Measurements from ENCODE around the gene PARG.

Gene PARG

GRCh38 chr10:49817845-49818244, 124.0 kb downstream of the PARG start:
- DNase-seq (ENCODE audit: low read depth): no peak
- no peak for TF ChIP-seq CTCF (IDR thresholded peaks at IDR 0.05; ENCODE audit: insufficient read depth, low read depth, low read length, missing control alignments)
- H3K4me3 ChIP-seq (ENCODE audit: low read depth, low read length): no peak overlapping the region

GRCh38 chr10:49803988-49804387, 137.8 kb downstream of the PARG start:
- no peak for TF ChIP-seq CTCF (IDR thresholded peaks at IDR 0.05; ENCODE audit: insufficient read depth, low read depth, low read length, missing control alignments)
- DNase-seq (ENCODE audit: low read depth): no peak
- H3K4me3 ChIP-seq (ENCODE audit: low read depth, low read length): no peak overlapping the region

- H3K4me3 ChIP-seq (ENCODE audit: low read depth, low read length): no peak overlapping the region
- DNase-seq (ENCODE audit: low read depth): no peak
- TF ChIP-seq CTCF (IDR thresholded peaks at IDR 0.05; ENCODE audit: insufficient read depth, low read depth, low read length, missing control alignments): no peak
Measured at GRCh38 chr10:49798275-49798674, 143.6 kb downstream of the PARG start.

GRCh38 chr10:49791100-49791499, 150.7 kb downstream of the PARG start:
- DNase-seq (ENCODE audit: low read depth): no peak
- H3K4me3 ChIP-seq (ENCODE audit: low read depth, low read length): no peak overlapping the region

GRCh38 chr10:49784681-49785080, 157.1 kb downstream of the PARG start:
- no peak for DNase-seq (ENCODE audit: low read depth)
- no peak for TF ChIP-seq CTCF (IDR thresholded peaks at IDR 0.05; ENCODE audit: insufficient read depth, low read depth, low read length, missing control alignments)
- H3K4me3 ChIP-seq (ENCODE audit: low read depth, low read length): no peak overlapping the region

More at GRCh38 chr10:49791100-49791499, 150.7 kb downstream of the PARG start:
- TF ChIP-seq CTCF (IDR thresholded peaks at IDR 0.05; ENCODE audit: insufficient read depth, low read depth, low read length, missing control alignments): no peak

- H3K4me3 ChIP-seq (ENCODE audit: low read depth, low read length): no peak overlapping the region
- TF ChIP-seq CTCF (IDR thresholded peaks at IDR 0.05; ENCODE audit: insufficient read depth, low read depth, low read length, missing control alignments): no peak
- no peak for DNase-seq (ENCODE audit: low read depth)
Measured at GRCh38 chr10:49783645-49784044, 158.2 kb downstream of the PARG start.

GRCh38 chr10:49781247-49781646, 160.6 kb downstream of the PARG start:
- no peak for TF ChIP-seq CTCF (IDR thresholded peaks at IDR 0.05; ENCODE audit: insufficient read depth, low read depth, low read length, missing control alignments)
- H3K4me3 ChIP-seq (ENCODE audit: low read depth, low read length): no peak overlapping the region
- no peak for DNase-seq (ENCODE audit: low read depth)

Data from GM12865 (cell line).